CD14-positive monocyte (primary cell): Measurements from ENCODE around the gene SEC14L1. TPM values are rescaled to one million over a fixed set of nuclear protein-coding genes. Genes with fewer than 3 reads are reported as not detected.
A peak's percentile ranks its signal among the peaks of the same experiment; 100 is the strongest.

Experiments
- DNase-seq, 3 donors: peaks; one replicate each; pipeline ENCODE4 v3.0.0-alpha.2; 2011 to 2022
- H2AFZ ChIP-seq: 2 replicates; pipeline ENCODE4 v1.6.0; 2012; ENCODE audit warnings: mild to moderate bottlenecking, low read depth, low read length, inconsistent platforms; ENCODE audit not compliant: insufficient read depth, poor library complexity, severe bottlenecking
- H3K27ac ChIP-seq, 2 donors: 1 replicate in 1 of 2; 2 replicates in 1 of 2; pipeline ENCODE4 v1.5.1; 2012 to 2013; ENCODE audit warnings: low read length in 2 of 2, control low read depth in 1 of 2, inconsistent platforms in 1 of 2, low read depth in 1 of 2, mild to moderate bottlenecking in 1 of 2
- H3K27me3 ChIP-seq, 2 donors: one replicate each; pipeline versions ENCODE4 v1.6.0 to v1.6.1; 2011 to 2013; ENCODE audit warnings: low read length in 2 of 2; ENCODE audit not compliant: control insufficient read depth in 2 of 2, insufficient read depth in 2 of 2
- H3K36me3 ChIP-seq, 2 donors: replicated peaks in 1 of 2; 1 replicate in 1 of 2; 2 replicates in 1 of 2; pipeline versions ENCODE4 v1.5.1 to v1.6.1; 2012 to 2013; ENCODE audit warnings: low read length in 2 of 2, control low read depth in 1 of 2, inconsistent platforms in 1 of 2, mild to moderate bottlenecking in 1 of 2; ENCODE audit not compliant: insufficient read depth in 2 of 2, control insufficient read depth in 1 of 2
- H3K4me1 ChIP-seq, 2 donors: 1 replicate in 1 of 2; 2 replicates in 1 of 2; pipeline versions ENCODE4 v1.5.1 to v1.6.1; 2012 to 2013; ENCODE audit warnings: low read length in 2 of 2, control low read depth in 1 of 2, inconsistent platforms in 1 of 2, mild to moderate bottlenecking in 1 of 2, moderate library complexity in 1 of 2; ENCODE audit not compliant: insufficient read depth in 2 of 2, control insufficient read depth in 1 of 2
- H3K4me2 ChIP-seq: replicated peaks from 2 replicates; pipeline ENCODE3; 2012; ENCODE audit warnings: low read length, moderate library complexity, mild to moderate bottlenecking; ENCODE audit not compliant: poor library complexity, severe bottlenecking; ENCODE audit errors: extremely low read depth
- H3K4me3 ChIP-seq, 3 experiments: fragments of 200-600 bp in 1 of 3; sonication (generic) in 1 of 3; replicated peaks in 1 of 3; 1 replicate in 2 of 3; 2 replicates in 1 of 3; pipeline ENCODE4 v1.5.1; 2011 to 2013; ENCODE audit warnings: low read length in 3 of 3, mild to moderate bottlenecking in 3 of 3, control low read depth in 2 of 3, low read depth in 2 of 3, inconsistent platforms in 1 of 3, moderate library complexity in 1 of 3
- H3K79me2 ChIP-seq: 2 replicates; pipeline ENCODE4 v1.6.0; 2012; ENCODE audit warnings: mild to moderate bottlenecking, control low read depth, inconsistent platforms, low read length, moderate library complexity; ENCODE audit not compliant: insufficient read depth
- H3K9ac ChIP-seq: 2 replicates; pipeline ENCODE4 v1.6.0; 2017; ENCODE audit warnings: low read length, mild to moderate bottlenecking; ENCODE audit not compliant: insufficient read depth, poor library complexity, severe bottlenecking
- H3K9me3 ChIP-seq, 2 donors: replicated peaks in 1 of 2; 1 replicate in 1 of 2; 2 replicates in 1 of 2; pipeline versions ENCODE4 v1.5.1 to v1.6.1; 2012 to 2013; ENCODE audit warnings: low read length in 2 of 2, control low read depth in 1 of 2; ENCODE audit not compliant: control insufficient read depth in 1 of 2, insufficient read depth in 1 of 2
- H4K20me1 ChIP-seq: 2 replicates; pipeline ENCODE4 v1.6.0; 2012; ENCODE audit warnings: mild to moderate bottlenecking, low read length, control low read depth, moderate library complexity; ENCODE audit not compliant: insufficient read depth
- H3K27ac Mint-ChIP-seq, 7 donors: one replicate each; pipeline ENCODE4 v1.8.0; 2020; ENCODE audit warnings: mild to moderate bottlenecking in 7 of 7, mixed read lengths in 7 of 7, moderate library complexity in 6 of 7, inconsistent platforms in 2 of 7
- H3K27me3 Mint-ChIP-seq, 3 donors: one replicate each; pipeline ENCODE4 v1.8.0; 2021 to 2022; ENCODE audit warnings: low read depth in 3 of 3, mild to moderate bottlenecking in 3 of 3, mixed read lengths in 3 of 3, moderate library complexity in 3 of 3, inconsistent platforms in 1 of 3
- H3K36me3 Mint-ChIP-seq, 2 donors: one replicate each; pipeline ENCODE4 v1.8.0; 2020; ENCODE audit warnings: mixed read lengths in 2 of 2, inconsistent platforms in 1 of 2, mild to moderate bottlenecking in 1 of 2
- H3K4me1 Mint-ChIP-seq: one replicate; pipeline ENCODE4 v1.8.0; 2020; ENCODE audit warnings: mild to moderate bottlenecking, mixed read lengths
- H3K4me3 Mint-ChIP-seq, 2 donors: one replicate each; pipeline ENCODE4 v1.8.0; 2020; ENCODE audit warnings: mild to moderate bottlenecking in 2 of 2, mixed read lengths in 2 of 2, moderate library complexity in 1 of 2
- H3K9me3 Mint-ChIP-seq, 7 donors: one replicate each; pipeline ENCODE4 v1.8.0; 2020 to 2022; ENCODE audit warnings: mixed read lengths in 7 of 7, mild to moderate bottlenecking in 6 of 7, moderate library complexity in 6 of 7, inconsistent platforms in 2 of 7
- WGBS: methylation state at CpG from one replicate; pipeline ENCODE4 v1.1.5; 2013; ENCODE audit warnings: missing lambda C conversion rate; ENCODE audit not compliant: insufficient coverage; 5-methylcytosine and 5-hydroxymethylcytosine counted together
- intact Hi-C, 2 donors: fragments of 100-400 bp; cut with micrococcal nuclease; formaldehyde crosslinking; loops; one replicate each; pipeline versions ENCODE4 v1.15.0 to v1.15.1; 2023
- polyA plus RNA-seq, 3 donors: library from polyadenylated mRNA; depleted of rRNA in 1 of 3; unstranded in 2 of 3; stranded (reverse) in 1 of 3; fragments of 300-500 nt in 2 of 3; fragments of >200 nt in 1 of 3; fragmentation: Illumina TruSeq in 2 of 3; gene quantifications; 1 replicate in 2 of 3; 2 replicates in 1 of 3; pipeline ENCODE4 v1.2.3, GENCODE V29; 2012 to 2021
- TF ChIP-seq, protein P1 (sequence below): fragments of 200-600 bp; IDR thresholded peaks from one replicate; pipeline ENCODE4 v1.8.0; 2022; ENCODE audit warnings: antibody characterized with exemption, mild to moderate bottlenecking

The SEC14L1 gene
- polyA plus RNA-seq, 3 donors = 34.1 to 76.4 (median 43.2) TPM

DNA sequence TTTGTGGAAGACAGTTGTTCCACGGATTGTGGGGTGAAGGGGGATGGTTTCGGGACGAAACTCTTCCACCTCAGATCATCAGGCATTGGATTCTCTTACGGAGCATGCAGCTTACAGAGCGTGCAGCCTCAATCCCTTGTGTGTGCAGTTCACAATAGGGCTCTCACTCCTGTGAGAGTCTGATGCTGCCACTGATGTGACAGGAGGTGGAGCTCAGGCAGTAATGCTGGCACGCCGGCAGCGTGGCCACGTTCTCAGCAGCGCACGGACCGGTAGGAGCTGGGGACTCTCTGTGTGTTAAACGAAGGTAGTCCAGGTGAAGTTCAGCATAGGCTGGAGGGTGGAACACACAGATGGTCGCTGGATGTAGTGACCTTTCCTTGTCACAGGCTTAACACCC lies 37.8 kb downstream of the SEC14L1 start:
- WGBS = 100% methylated on average over 9 of the region's 14 CpGs
- Histone ChIP-seq H3K36me3 (peaks cover 14 to 47% of the 10 kb centered on the region in 2 donors), H2AFZ (no peak overlapping the region), H3K4me2 (no peak overlapping the region), H3K4me3 (no peak overlapping the region), H3K4me1 (peaks cover 14 to 20% of the 10 kb centered on the region in 2 donors), H3K9me3 (peaks cover 19 to 21% of the 10 kb centered on the region in 2 donors), H3K79me2 (peaks cover 96% of the 10 kb centered on the region), H3K9ac (no peak overlapping the region), H3K27ac (no peak overlapping the region), H4K20me1 (peaks cover 100% of the 10 kb centered on the region), H3K27me3 (no peaks in the 10 kb centered on the region)
- H3K27ac Mint-ChIP-seq = peak overlapping the region in 1 of 7 donors; percentile 3
- H3K4me3 Mint-ChIP-seq = no peak overlapping the region
- H3K9me3 Mint-ChIP-seq = peaks cover 14 to 25% (median 19%) of the 10 kb centered on the region in 7 donors
- TF ChIP-seq, protein P1, sequence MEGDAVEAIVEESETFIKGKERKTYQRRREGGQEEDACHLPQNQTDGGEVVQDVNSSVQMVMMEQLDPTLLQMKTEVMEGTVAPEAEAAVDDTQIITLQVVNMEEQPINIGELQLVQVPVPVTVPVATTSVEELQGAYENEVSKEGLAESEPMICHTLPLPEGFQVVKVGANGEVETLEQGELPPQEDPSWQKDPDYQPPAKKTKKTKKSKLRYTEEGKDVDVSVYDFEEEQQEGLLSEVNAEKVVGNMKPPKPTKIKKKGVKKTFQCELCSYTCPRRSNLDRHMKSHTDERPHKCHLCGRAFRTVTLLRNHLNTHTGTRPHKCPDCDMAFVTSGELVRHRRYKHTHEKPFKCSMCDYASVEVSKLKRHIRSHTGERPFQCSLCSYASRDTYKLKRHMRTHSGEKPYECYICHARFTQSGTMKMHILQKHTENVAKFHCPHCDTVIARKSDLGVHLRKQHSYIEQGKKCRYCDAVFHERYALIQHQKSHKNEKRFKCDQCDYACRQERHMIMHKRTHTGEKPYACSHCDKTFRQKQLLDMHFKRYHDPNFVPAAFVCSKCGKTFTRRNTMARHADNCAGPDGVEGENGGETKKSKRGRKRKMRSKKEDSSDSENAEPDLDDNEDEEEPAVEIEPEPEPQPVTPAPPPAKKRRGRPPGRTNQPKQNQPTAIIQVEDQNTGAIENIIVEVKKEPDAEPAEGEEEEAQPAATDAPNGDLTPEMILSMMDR = no peak
- H3K4me1 Mint-ChIP-seq = peaks cover 20% of the 10 kb centered on the region
- intact Hi-C loops = no loop called here
- peaks cover 0 to 3% (median 0%) of the 10 kb centered on the region in 3 donors for H3K27me3 Mint-ChIP-seq
- DNase-seq = no peak
- H3K36me3 Mint-ChIP-seq = peaks cover 36 to 60% of the 10 kb centered on the region in 2 donors

DNA sequence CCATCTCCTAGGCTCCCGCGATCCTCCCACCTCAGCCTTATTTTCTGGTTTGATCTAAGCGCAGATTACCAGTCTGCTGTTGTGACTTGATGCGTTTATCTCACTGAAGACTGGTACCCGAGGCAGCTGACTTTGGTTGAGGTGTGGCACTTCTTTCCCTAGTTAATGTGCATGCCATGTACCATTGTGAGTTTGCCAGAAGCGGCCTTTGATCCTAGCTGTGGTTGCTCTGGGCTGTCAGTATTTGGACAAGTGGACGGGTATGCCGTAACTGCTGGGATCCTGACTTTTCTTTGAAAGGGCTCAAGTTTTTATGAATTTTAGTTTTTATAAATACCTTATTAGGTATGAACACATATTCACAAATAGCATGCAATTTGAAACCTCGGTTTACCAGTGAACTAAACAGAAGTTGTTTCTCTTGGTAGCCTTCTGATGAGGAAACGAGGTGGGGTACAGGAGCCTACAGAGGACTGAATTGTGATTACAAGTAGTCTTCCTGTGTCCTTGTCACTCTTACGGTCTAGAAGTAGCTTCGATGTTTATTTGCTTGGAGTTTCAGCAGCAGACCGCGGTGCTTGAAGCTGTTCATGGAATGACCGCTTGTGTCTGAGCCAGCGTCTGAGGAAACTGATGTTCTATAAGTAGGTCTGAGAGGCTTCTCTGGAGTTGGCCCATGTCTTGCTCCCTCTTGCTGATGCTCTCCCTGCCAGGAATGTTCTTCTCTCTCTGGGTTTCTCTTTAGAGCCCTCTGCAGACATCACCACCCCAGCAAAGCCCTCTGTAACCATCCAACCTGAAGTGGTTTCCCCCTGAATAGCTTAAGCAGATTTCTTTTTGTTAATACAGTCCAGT lies 40.0 kb downstream of the SEC14L1 start:
- Histone ChIP-seq H3K36me3 (peaks cover 2 to 32% of the 10 kb centered on the region in 2 donors), H3K4me1 (peaks cover 14 to 20% of the 10 kb centered on the region in 2 donors), H3K27me3 (no peaks in the 10 kb centered on the region), H2AFZ (no peak overlapping the region), H3K79me2 (peaks cover 96% of the 10 kb centered on the region), H3K9me3 (no peaks in the 10 kb centered on the region), H3K27ac (no peak overlapping the region), H3K9ac (no peak overlapping the region), H4K20me1 (peaks cover 100% of the 10 kb centered on the region), H3K4me2 (no peak overlapping the region), H3K4me3 (no peak overlapping the region)
- H3K4me3 Mint-ChIP-seq = no peak overlapping the region
- peaks cover 0 to 2% (median 0%) of the 10 kb centered on the region in 3 donors for H3K27me3 Mint-ChIP-seq
- peaks cover 21 to 41% of the 10 kb centered on the region in 2 donors for H3K36me3 Mint-ChIP-seq
- WGBS = 98% methylated on average over 12 of the region's 16 CpGs
- H3K9me3 Mint-ChIP-seq = peaks cover 0 to 6% (median 0%) of the 10 kb centered on the region in 7 donors
- H3K27ac Mint-ChIP-seq = peak overlapping the region in 3 of 7 donors; percentile 10 to 83 (median 40)
- peaks cover 20% of the 10 kb centered on the region for H3K4me1 Mint-ChIP-seq
- intact Hi-C loops = no loop called here
- no peak for DNase-seq
- TF ChIP-seq, protein P1 = no peak
